Neural cell (in vitro differentiated cells): ENCODE results near the gene TRABD2B. TPM values are rescaled to one million over a fixed set of nuclear protein-coding genes. Genes with fewer than 3 reads are reported as not detected.

Experiments
- H2AFZ ChIP-seq: fragments of 200-600, 300-800 bp; sonication (generic), shearing (Covaris generic); 2 replicates; pipeline ENCODE4 v1.6.0; 2014; ENCODE audit warnings: low read depth, mild to moderate bottlenecking, antibody characterized with exemption, low read length, moderate library complexity
- H3F3A ChIP-seq: fragments of 200-600 bp; shearing (Covaris generic); 2 replicates; pipeline ENCODE4 v1.6.1; 2016; ENCODE audit warnings: mild to moderate bottlenecking, moderate library complexity, mixed read lengths, antibody characterized with exemption, low read length; ENCODE audit not compliant: insufficient read depth, poor library complexity, severe bottlenecking
- H3K27ac ChIP-seq: fragments of 200-600, 300-800 bp; sonication (generic), shearing (Covaris generic); 2 replicates; pipeline ENCODE4 v1.5.1; 2014; ENCODE audit warnings: mild to moderate bottlenecking, low read length, moderate library complexity
- H3K27me3 ChIP-seq: fragments of 300-800, 200-600 bp; sonication (generic), shearing (Covaris generic); 2 replicates; pipeline ENCODE4 v1.6.0; 2014; ENCODE audit warnings: mild to moderate bottlenecking, low read depth, low read length, moderate library complexity; ENCODE audit not compliant: insufficient read depth
- H3K36me3 ChIP-seq: fragments of 300-800, 200-600 bp; sonication (generic), shearing (Covaris generic); 2 replicates; pipeline ENCODE4 v1.5.1; 2014; ENCODE audit warnings: mild to moderate bottlenecking, antibody characterized with exemption, low read length, moderate library complexity; ENCODE audit not compliant: insufficient read depth
- H3K4me2 ChIP-seq: fragments of 300-800, 200-600 bp; sonication (generic), shearing (Covaris generic); 2 replicates; pipeline ENCODE4 v1.6.0; 2014; ENCODE audit warnings: mild to moderate bottlenecking, low read length
- H3K4me3 ChIP-seq: fragments of 300-800, 200-600 bp; sonication (generic), shearing (Covaris generic); 2 replicates; pipeline ENCODE4 v1.5.1; 2014; ENCODE audit warnings: mild to moderate bottlenecking, low read length, moderate library complexity
- H3K79me2 ChIP-seq: fragments of 200-600 bp; shearing (Covaris generic); replicated peaks from 2 replicates; pipeline ENCODE4 v1.6.0; 2014; ENCODE audit warnings: mild to moderate bottlenecking, low read length, moderate library complexity; ENCODE audit not compliant: insufficient read depth
- H3K9ac ChIP-seq: fragments of 300-800, 200-600 bp; sonication (generic), shearing (Covaris generic); 2 replicates; pipeline ENCODE4 v1.6.1; 2016; ENCODE audit warnings: mild to moderate bottlenecking, low read length, mixed read lengths
- H3K9me2 ChIP-seq: fragments of 200-600 bp; shearing (Covaris generic); 2 replicates; pipeline ENCODE4 v1.6.1; 2016; ENCODE audit warnings: mild to moderate bottlenecking, low read length, mixed read lengths; ENCODE audit not compliant: insufficient read depth
- H3K9me3 ChIP-seq: fragments of 200-600, 300-800 bp; sonication (generic), shearing (Covaris generic); 2 replicates; pipeline ENCODE4 v1.6.1; 2016; ENCODE audit warnings: mild to moderate bottlenecking, mixed run types, low read length, moderate library complexity, mixed read lengths
- H4K20me1 ChIP-seq: fragments of 200-600 bp; shearing (Covaris generic); 2 replicates; pipeline ENCODE4 v1.6.1; 2016; ENCODE audit warnings: mild to moderate bottlenecking, mixed run types; ENCODE audit not compliant: insufficient read depth
- EP300 ChIP-seq: fragments of 450-650 bp; conservative IDR thresholded peaks from 2 replicates; pipeline ENCODE4 v1.6.1; 2014; ENCODE audit warnings: antibody characterized with exemption, mild to moderate bottlenecking, moderate library complexity; ENCODE audit not compliant: poor library complexity, severe bottlenecking
- EZH2 ChIP-seq: fragments of 200-600, 300-800 bp; shearing (Covaris generic), sonication (generic); IDR thresholded peaks from 2 replicates; pipeline ENCODE4 v1.6.1; 2014; ENCODE audit warnings: antibody characterized with exemption, low read length, borderline replicate concordance, mild to moderate bottlenecking; ENCODE audit not compliant: insufficient read depth, poor library complexity, severe bottlenecking
- MXI1 ChIP-seq: fragments of 450-650 bp; conservative IDR thresholded peaks from 2 replicates; pipeline ENCODE4 v1.6.1; 2014; ENCODE audit warnings: antibody characterized with exemption, mild to moderate bottlenecking; ENCODE audit not compliant: poor library complexity, severe bottlenecking
- POLR2AphosphoS5 ChIP-seq: IDR thresholded peaks from 2 replicates; pipeline ENCODE4 v1.6.1; 2012
- RAD21 ChIP-seq: fragments of 450-650 bp; conservative IDR thresholded peaks from 2 replicates; pipeline ENCODE4 v1.6.1; 2014; ENCODE audit warnings: antibody characterized with exemption, mild to moderate bottlenecking, moderate library complexity
- SMC3 ChIP-seq: fragments of 450-650 bp; conservative IDR thresholded peaks from 2 replicates; pipeline ENCODE4 v1.6.1; 2014; ENCODE audit warnings: antibody characterized with exemption, mild to moderate bottlenecking, moderate library complexity; ENCODE audit not compliant: poor library complexity
- TAF1 ChIP-seq: IDR thresholded peaks from 2 replicates; pipeline ENCODE4 v1.6.1; 2012; ENCODE audit warnings: low read depth
- polyA plus RNA-seq: library from polyadenylated mRNA; depleted of rRNA; stranded (reverse); fragments of >200 nt; gene quantifications from 2 replicates; pipeline ENCODE4 v1.2.3, GENCODE V29; 2014
- TF ChIP-seq, protein P1 (sequence below): IDR thresholded peaks from 2 replicates; pipeline ENCODE4 v1.6.1; 2012; ENCODE audit warnings: borderline replicate concordance
- TF ChIP-seq, protein P2 (sequence below): fragments of 450-650 bp; IDR thresholded peaks from 2 replicates; pipeline ENCODE4 v1.5.1; 2014; ENCODE audit warnings: antibody characterized with exemption, mild to moderate bottlenecking, moderate library complexity; ENCODE audit not compliant: poor library complexity, severe bottlenecking

Gene TRABD2B
- polyA plus RNA-seq, 1 donor from 2014 or later = 0.02 TPM

DNA sequence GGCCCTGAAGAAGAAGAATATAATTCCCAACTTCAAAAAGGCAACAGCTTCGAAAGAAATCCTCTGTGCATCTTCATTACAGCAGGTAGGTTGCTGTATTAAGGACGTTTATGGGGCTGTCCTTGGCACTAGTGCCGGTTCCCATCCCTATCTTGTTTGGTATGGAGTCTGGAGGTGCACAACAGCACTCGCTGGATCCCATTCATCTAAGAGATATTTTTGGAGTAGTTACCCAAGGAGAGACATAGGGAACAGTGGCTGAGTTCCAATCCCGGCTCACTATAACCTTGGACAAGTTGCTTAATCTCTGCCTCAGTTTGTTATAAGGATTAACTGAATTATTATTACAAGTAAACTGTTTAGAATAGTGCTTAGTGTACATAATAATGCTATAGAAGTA is 106.4 kb downstream of the TRABD2B start:
- Histone ChIP-seq H3F3A (no peaks in the 10 kb centered on the region), H4K20me1 (no peaks in the 10 kb centered on the region), H3K9ac (no peak overlapping the region), H2AFZ (no peak overlapping the region), H3K79me2 (no peaks in the 10 kb centered on the region), H3K27me3 (no peaks in the 10 kb centered on the region), H3K36me3 (no peaks in the 10 kb centered on the region), H3K9me3 (no peaks in the 10 kb centered on the region), H3K27ac (no peak overlapping the region), H3K4me3 (no peak overlapping the region), H3K4me2 (no peak overlapping the region), H3K9me2 (no peaks in the 10 kb centered on the region)
- TF ChIP-seq, protein P1, sequence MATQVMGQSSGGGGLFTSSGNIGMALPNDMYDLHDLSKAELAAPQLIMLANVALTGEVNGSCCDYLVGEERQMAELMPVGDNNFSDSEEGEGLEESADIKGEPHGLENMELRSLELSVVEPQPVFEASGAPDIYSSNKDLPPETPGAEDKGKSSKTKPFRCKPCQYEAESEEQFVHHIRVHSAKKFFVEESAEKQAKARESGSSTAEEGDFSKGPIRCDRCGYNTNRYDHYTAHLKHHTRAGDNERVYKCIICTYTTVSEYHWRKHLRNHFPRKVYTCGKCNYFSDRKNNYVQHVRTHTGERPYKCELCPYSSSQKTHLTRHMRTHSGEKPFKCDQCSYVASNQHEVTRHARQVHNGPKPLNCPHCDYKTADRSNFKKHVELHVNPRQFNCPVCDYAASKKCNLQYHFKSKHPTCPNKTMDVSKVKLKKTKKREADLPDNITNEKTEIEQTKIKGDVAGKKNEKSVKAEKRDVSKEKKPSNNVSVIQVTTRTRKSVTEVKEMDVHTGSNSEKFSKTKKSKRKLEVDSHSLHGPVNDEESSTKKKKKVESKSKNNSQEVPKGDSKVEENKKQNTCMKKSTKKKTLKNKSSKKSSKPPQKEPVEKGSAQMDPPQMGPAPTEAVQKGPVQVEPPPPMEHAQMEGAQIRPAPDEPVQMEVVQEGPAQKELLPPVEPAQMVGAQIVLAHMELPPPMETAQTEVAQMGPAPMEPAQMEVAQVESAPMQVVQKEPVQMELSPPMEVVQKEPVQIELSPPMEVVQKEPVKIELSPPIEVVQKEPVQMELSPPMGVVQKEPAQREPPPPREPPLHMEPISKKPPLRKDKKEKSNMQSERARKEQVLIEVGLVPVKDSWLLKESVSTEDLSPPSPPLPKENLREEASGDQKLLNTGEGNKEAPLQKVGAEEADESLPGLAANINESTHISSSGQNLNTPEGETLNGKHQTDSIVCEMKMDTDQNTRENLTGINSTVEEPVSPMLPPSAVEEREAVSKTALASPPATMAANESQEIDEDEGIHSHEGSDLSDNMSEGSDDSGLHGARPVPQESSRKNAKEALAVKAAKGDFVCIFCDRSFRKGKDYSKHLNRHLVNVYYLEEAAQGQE = no peak
- TF ChIP-seq EP300 = no peak
- no peak for TF ChIP-seq EZH2
- TF ChIP-seq RAD21 = no peak
- no peak for TF ChIP-seq TAF1
- TF ChIP-seq, protein P2, sequence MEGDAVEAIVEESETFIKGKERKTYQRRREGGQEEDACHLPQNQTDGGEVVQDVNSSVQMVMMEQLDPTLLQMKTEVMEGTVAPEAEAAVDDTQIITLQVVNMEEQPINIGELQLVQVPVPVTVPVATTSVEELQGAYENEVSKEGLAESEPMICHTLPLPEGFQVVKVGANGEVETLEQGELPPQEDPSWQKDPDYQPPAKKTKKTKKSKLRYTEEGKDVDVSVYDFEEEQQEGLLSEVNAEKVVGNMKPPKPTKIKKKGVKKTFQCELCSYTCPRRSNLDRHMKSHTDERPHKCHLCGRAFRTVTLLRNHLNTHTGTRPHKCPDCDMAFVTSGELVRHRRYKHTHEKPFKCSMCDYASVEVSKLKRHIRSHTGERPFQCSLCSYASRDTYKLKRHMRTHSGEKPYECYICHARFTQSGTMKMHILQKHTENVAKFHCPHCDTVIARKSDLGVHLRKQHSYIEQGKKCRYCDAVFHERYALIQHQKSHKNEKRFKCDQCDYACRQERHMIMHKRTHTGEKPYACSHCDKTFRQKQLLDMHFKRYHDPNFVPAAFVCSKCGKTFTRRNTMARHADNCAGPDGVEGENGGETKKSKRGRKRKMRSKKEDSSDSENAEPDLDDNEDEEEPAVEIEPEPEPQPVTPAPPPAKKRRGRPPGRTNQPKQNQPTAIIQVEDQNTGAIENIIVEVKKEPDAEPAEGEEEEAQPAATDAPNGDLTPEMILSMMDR = no peak
- TF ChIP-seq POLR2AphosphoS5 = no peak
- TF ChIP-seq SMC3 = no peak
- no peak for TF ChIP-seq MXI1

DNA sequence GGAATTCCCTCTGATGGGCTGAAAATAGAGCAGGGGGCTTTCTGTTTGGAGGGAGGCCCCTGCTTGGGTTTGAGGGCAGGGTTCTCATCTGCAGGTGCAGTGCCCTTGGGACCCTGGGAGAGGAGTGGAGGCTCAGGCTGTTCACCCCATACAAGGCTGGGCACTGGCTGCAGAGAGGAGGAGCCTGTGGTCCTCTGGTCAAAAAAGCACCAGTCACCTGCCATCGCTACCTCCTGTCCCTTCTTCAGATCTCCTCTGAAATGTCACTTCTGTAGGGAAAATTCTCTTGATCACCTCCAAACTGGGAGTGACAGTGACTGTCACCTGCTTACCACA is 108.9 kb downstream of the TRABD2B start:
- Histone ChIP-seq H3K9me2 (no peaks in the 10 kb centered on the region), H3F3A (no peaks in the 10 kb centered on the region), H3K79me2 (no peaks in the 10 kb centered on the region), H3K36me3 (no peaks in the 10 kb centered on the region), H3K4me2 (no peak overlapping the region), H2AFZ (no peak overlapping the region), H4K20me1 (no peaks in the 10 kb centered on the region), H3K27me3 (no peaks in the 10 kb centered on the region), H3K4me3 (no peak overlapping the region), H3K9ac (no peak overlapping the region), H3K9me3 (no peaks in the 10 kb centered on the region), H3K27ac (no peak overlapping the region)
- TF ChIP-seq SMC3 (no peak), POLR2AphosphoS5 (no peak), TAF1 (no peak), EZH2 (no peak)
- TF ChIP-seq, protein P2 = no peak
